ENCODE data around the gene BICRAL. TPM values are rescaled to one million over a fixed set of nuclear protein-coding genes. Genes with fewer than 3 reads are reported as not detected.
A peak's percentile ranks its signal among the peaks of the same experiment; 100 is the strongest.

Gene BICRAL
- total and polyA plus RNA-seq, 9 of the 15 experiments (the other 6 are each of a cell fraction or from before 2014, with no cell fraction given): 1.2 to 11.9 (median 5.6) TPM

DNA sequence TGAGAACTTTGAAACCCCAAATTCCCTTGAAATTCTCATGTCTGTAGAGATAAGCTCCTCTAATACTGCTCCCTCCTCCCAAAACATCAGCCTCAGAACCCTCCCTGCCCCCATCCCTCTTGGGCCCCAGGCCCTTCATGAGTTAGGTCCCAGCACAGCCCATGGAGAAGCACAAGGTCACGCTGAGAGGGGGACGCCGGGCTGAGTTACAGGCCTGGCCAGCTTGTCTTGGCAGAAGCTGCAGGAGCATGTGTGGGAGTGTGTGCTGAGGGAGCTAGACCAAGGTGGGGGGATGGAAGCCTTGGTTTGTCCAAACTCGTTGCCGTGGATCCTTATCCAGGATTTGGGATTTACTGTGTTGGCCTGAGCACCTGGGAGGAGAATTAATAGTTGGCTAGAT, 125.5 kb downstream of the BICRAL start:
- H3K27ac ChIP-seq (ENCODE audit: extremely low read depth, low read depth, low read length): no peak overlapping the region
- H3K4me2 ChIP-seq (ENCODE audit: insufficient read depth, low read length): no peak overlapping the region
- TF ChIP-seq MYNN (IDR thresholded peaks at IDR 0.05) (no peak), MYNN (CRISPR knock-in tag; IDR thresholded peaks at IDR 0.05) (no peak), TCFL5 (CRISPR knock-in tag; conservative IDR thresholded peaks at IDR 0.05) (no peak)
- WGBS (ENCODE audit: insufficient coverage, low coverage, missing lambda C conversion rate): 12% methylated on average over 5 of the region's 5 CpGs
- H3K36me3 ChIP-seq (ENCODE audit: control insufficient read depth, insufficient read depth, low read length): no peaks in the 10 kb centered on the region
- H3K27me3 ChIP-seq (ENCODE audit: control insufficient read depth in 2 of 2, insufficient read depth in 2 of 2, low read length in 2 of 2): no peaks in the 10 kb centered on the region
- in situ Hi-C loops (cut with MboI) (loop anchor here (5.0 kb wide), 2 partner anchors 235 to 605 kb away; partner anchors contain the start of gene LRRC73), intact Hi-C loops (cut with micrococcal nuclease) (loop anchor here (10.0 kb wide), 1 partner anchor 357 kb away; no protein-coding TSS in a partner anchor)
- no peaks in the 10 kb centered on the region for H3K79me2 ChIP-seq (ENCODE audit: control insufficient read depth, insufficient read depth, low read length)
- POLR2A ChIA-PET: interaction anchor here (0.5 to 0.7 kb wide), 3 partner anchors 23 to 766 kb away, joined by 3 to 5 read pairs (median 4); no protein-coding TSS in a partner anchor
- DNase-seq (ENCODE audit: extremely low read depth in 1 of 4, low spot score in 3 of 4) (peak in 2 of 4 experiments; percentile 22 to 34), ATAC-seq (peak; percentile 57), FAIRE-seq (peak; percentile 54)
- no peak overlapping the region for H3K4me3 ChIP-seq
- no peaks in the 10 kb centered on the region for H3K9me3 ChIP-seq (replicated peaks; ENCODE audit: control insufficient read depth, insufficient read depth, low read depth, low read length)
- CTCF ChIA-PET (ENCODE audit: low intra/inter-chr PET ratio): no interaction called here
- H4K20me1 ChIP-seq (replicated peaks; ENCODE audit: control insufficient read depth, insufficient read depth, low read length): no peaks in the 10 kb centered on the region
- no peaks in the 10 kb centered on the region for H3K9me1 ChIP-seq (ENCODE audit: control insufficient read depth, insufficient read depth, low read length)
- H2AFZ ChIP-seq (ENCODE audit: low read depth, low read length): peak overlapping the region; percentile 62
- no TSS peak for BruUV-seq (replicated peaks)
- peaks cover 5 to 7% of the 10 kb centered on the region in 2 experiments; a peak in 4 of 5 replicates for H3K4me1 ChIP-seq (replicated peaks in 1 of 2; ENCODE audit: control insufficient read depth in 2 of 2, insufficient read depth in 2 of 2, low read length in 2 of 2)
- peak overlapping the region in 1 of 2 experiments; percentile 67; a peak in 2 of 4 replicates for H3K9ac ChIP-seq (ENCODE audit: insufficient read depth in 1 of 2, low read depth in 2 of 2, low read length in 2 of 2)

DNA sequence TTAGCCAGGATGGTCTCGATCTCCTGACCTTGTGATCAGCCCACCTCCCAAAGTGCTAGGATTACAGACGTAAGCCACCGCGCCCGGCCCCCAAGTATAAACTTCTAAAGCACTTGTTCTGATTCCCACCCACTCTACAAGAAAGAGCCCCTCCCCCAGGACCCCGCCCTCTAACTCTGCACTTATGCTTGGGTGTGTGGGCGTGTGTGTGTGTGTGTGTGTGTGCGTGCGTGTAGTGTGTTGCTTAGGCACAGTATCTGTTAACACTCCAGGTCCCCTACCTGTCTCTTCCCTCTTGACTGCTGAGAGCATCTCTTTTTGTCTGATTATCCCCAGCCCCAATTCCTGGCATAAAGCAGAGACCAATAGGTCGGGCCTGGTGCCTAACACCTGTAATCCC, 128.0 kb downstream of the BICRAL start:
- Histone ChIP-seq H4K20me1 (replicated peaks; ENCODE audit: control insufficient read depth, insufficient read depth, low read length) (no peaks in the 10 kb centered on the region), H3K79me2 (ENCODE audit: control insufficient read depth, insufficient read depth, low read length) (no peaks in the 10 kb centered on the region), H3K4me1 (replicated peaks in 1 of 2; ENCODE audit: control insufficient read depth in 2 of 2, insufficient read depth in 2 of 2, low read length in 2 of 2) (peaks cover 5 to 7% of the 10 kb centered on the region in 2 experiments; a peak in 4 of 5 replicates), H3K9me3 (replicated peaks; ENCODE audit: control insufficient read depth, insufficient read depth, low read depth, low read length) (no peaks in the 10 kb centered on the region), H3K4me2 (ENCODE audit: insufficient read depth, low read length) (no peak overlapping the region), H3K36me3 (ENCODE audit: control insufficient read depth, insufficient read depth, low read length) (no peaks in the 10 kb centered on the region), H3K27me3 (ENCODE audit: control insufficient read depth in 2 of 2, insufficient read depth in 2 of 2, low read length in 2 of 2) (no peaks in the 10 kb centered on the region), H2AFZ (ENCODE audit: low read depth, low read length) (no peak overlapping the region), H3K4me3 (no peak overlapping the region), H3K27ac (ENCODE audit: extremely low read depth, low read depth, low read length) (no peak overlapping the region), H3K9me1 (ENCODE audit: control insufficient read depth, insufficient read depth, low read length) (no peaks in the 10 kb centered on the region), H3K9ac (ENCODE audit: insufficient read depth in 1 of 2, low read depth in 2 of 2, low read length in 2 of 2) (no peak overlapping the region)
- POLR2A ChIA-PET: interaction anchor here (1.5 kb wide), 1 partner anchor 19 kb away, joined by 10 read pairs; the partner anchor contains the start of gene CNPY3
- DNase-seq (ENCODE audit: extremely low read depth in 1 of 4, low spot score in 3 of 4) (no peak), FAIRE-seq (no peak), ATAC-seq (no peak)
- TF ChIP-seq ZNF431 (CRISPR knock-in tag; IDR thresholded peaks at IDR 0.05): no peak
- no peak for TF ChIP-seq NELFE (IDR thresholded peaks at IDR 0.05; ENCODE audit: insufficient read depth, insufficient read length)
- TF ChIP-seq ZNF316 (IDR thresholded peaks at IDR 0.05): no peak
- TF ChIP-seq, protein P1, sequence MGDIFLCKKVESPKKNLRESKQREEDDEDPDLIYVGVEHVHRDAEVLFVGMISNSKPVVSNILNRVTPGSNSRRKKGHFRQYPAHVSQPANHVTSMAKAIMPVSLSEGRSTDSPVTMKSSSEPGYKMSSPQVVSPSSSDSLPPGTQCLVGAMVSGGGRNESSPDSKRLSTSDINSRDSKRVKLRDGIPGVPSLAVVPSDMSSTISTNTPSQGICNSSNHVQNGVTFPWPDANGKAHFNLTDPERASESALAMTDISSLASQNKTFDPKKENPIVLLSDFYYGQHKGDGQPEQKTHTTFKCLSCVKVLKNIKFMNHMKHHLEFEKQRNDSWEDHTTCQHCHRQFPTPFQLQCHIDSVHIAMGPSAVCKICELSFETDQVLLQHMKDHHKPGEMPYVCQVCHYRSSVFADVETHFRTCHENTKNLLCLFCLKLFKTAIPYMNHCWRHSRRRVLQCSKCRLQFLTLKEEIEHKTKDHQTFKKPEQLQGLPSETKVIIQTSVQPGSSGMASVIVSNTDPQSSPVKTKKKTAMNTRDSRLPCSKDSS (IDR thresholded peaks at IDR 0.05; ENCODE audit: low read depth, partially characterized antibody): no peak
- TF ChIP-seq ZNF197 (CRISPR knock-in tag; IDR thresholded peaks at IDR 0.05; ENCODE audit: low read depth): no peak
- no peak for TF ChIP-seq MCM7 (IDR thresholded peaks at IDR 0.05)
- no peak for TF ChIP-seq RFX5 (IDR thresholded peaks at IDR 0.05; ENCODE audit: low read depth, low read length)
- peak; percentile 76 for TF ChIP-seq EGR1 (conservative IDR thresholded peaks at IDR 0.05)
- TF ChIP-seq MAZ (CRISPR knock-in tag; conservative IDR thresholded peaks at IDR 0.05 in 1 of 2, IDR thresholded peaks at IDR 0.05 in 1 of 2): no peak
- intact Hi-C loops (cut with micrococcal nuclease) (loop anchor here (10.0 kb wide), 1 partner anchor 355 kb away; no protein-coding TSS in a partner anchor), in situ Hi-C loops (cut with MboI) (loop anchor here (5.0 kb wide), 2 partner anchors 232 to 602 kb away; partner anchors contain the start of gene LRRC73)
- CTCF ChIA-PET (ENCODE audit: low intra/inter-chr PET ratio): no interaction called here
- 63% methylated on average over 10 of the region's 10 CpGs for WGBS (ENCODE audit: insufficient coverage, low coverage, missing lambda C conversion rate)
- BruUV-seq (replicated peaks): no TSS peak

All from K562 (cell line).